Uterus (tissue), 2 donors: Measurements from ENCODE around the gene TMPRSS4.

ENCODE experiments used
- POLR2A ChIP-seq, 2 donors: fragments of 450-650 bp; IDR thresholded peaks; one replicate each; pipeline ENCODE4 v1.6.1; 2016; ENCODE audit warnings: antibody characterized with exemption in 2 of 2, mild to moderate bottlenecking in 1 of 2, moderate library complexity in 1 of 2
- TF ChIP-seq, protein P1 (sequence below), 4 experiments: fragments of 200-600 bp in 2 of 4; fragments of 450-650 bp in 2 of 4; sonication (generic) in 2 of 4; IDR thresholded peaks; one replicate each; pipeline ENCODE4 v1.5.1; 2016 to 2019; ENCODE audit warnings: antibody characterized with exemption in 4 of 4, mild to moderate bottlenecking in 2 of 4, moderate library complexity in 1 of 4

GRCh38 chr11:118139578-118139977 lies 62.7 kb downstream of the TMPRSS4 start:
- TF ChIP-seq POLR2A (IDR thresholded peaks at IDR 0.05) = no peak
- TF ChIP-seq, protein P1, sequence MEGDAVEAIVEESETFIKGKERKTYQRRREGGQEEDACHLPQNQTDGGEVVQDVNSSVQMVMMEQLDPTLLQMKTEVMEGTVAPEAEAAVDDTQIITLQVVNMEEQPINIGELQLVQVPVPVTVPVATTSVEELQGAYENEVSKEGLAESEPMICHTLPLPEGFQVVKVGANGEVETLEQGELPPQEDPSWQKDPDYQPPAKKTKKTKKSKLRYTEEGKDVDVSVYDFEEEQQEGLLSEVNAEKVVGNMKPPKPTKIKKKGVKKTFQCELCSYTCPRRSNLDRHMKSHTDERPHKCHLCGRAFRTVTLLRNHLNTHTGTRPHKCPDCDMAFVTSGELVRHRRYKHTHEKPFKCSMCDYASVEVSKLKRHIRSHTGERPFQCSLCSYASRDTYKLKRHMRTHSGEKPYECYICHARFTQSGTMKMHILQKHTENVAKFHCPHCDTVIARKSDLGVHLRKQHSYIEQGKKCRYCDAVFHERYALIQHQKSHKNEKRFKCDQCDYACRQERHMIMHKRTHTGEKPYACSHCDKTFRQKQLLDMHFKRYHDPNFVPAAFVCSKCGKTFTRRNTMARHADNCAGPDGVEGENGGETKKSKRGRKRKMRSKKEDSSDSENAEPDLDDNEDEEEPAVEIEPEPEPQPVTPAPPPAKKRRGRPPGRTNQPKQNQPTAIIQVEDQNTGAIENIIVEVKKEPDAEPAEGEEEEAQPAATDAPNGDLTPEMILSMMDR (IDR thresholded peaks at IDR 0.05) = no peak
